SKM-1 treated with dmso at 0.1 percent for 144 hours (cell line): ENCODE measurements around the gene DNAJC4.
A peak's percentile ranks its signal among the peaks of the same experiment; 100 is the strongest.

ENCODE experiments used
- DNase-seq: peaks from one replicate; lab custom pipeline; 2025; ENCODE audit not compliant: unreplicated experiment; lab: John Stamatoyannopoulos, UW

The DNAJC4 gene

GRCh38 chr11:64269540-64270220 lies 39.3 kb downstream of the DNAJC4 start:
- peak; percentile 99 for DNase-seq

- DNase-seq: no peak
These were observed 44.9 kb downstream of the DNAJC4 start for GRCh38 chr11:64275031-64275800.

- no peak for DNase-seq
These were observed 45.5 kb downstream of the DNAJC4 start for GRCh38 chr11:64275841-64276240.

- no peak for DNase-seq
These were observed 46.5 kb downstream of the DNAJC4 start for GRCh38 chr11:64276653-64277431.

- DNase-seq: no peak
These were observed 48.3 kb downstream of the DNAJC4 start for GRCh38 chr11:64278576-64279190.

GRCh38 chr11:64281957-64282770 lies 51.8 kb downstream of the DNAJC4 start:
- no peak for DNase-seq

GRCh38 chr11:64283092-64283491 lies 52.7 kb downstream of the DNAJC4 start:
- DNase-seq: no peak
